Sigmoid colon (tissue), 4 donors: ENCODE data around the gene GRAPL.
"Not testable (repeated sequence)": the region's sequence is repeated elsewhere in the genome, so short reads cannot be mapped to it uniquely, and the experiment has no call there.

Experiments
- EP300 ChIP-seq, 4 donors: sonication (generic); formaldehyde crosslinking; IDR thresholded peaks; one replicate each; pipeline ENCODE4 v1.6.1; 2017; ENCODE audit warnings: antibody characterized with exemption in 4 of 4
- POLR2A ChIP-seq, 2 donors: fragments of 450-650 bp; IDR thresholded peaks; one replicate each; pipeline ENCODE4 v1.6.1; 2016; ENCODE audit warnings: antibody characterized with exemption in 2 of 2, mild to moderate bottlenecking in 2 of 2, moderate library complexity in 2 of 2
- POLR2AphosphoS5 ChIP-seq, 4 donors: sonication (generic); formaldehyde crosslinking; IDR thresholded peaks; one replicate each; pipeline ENCODE4 v1.6.1; 2017; ENCODE audit warnings: antibody characterized with exemption in 4 of 4
- TF ChIP-seq, protein P1 (sequence below), 4 experiments: fragments of 450-650 bp in 3 of 4; fragments of 200-600 bp in 1 of 4; IDR thresholded peaks; one replicate each; pipeline ENCODE4 v1.5.1; 2016 to 2019; ENCODE audit warnings: antibody characterized with exemption in 4 of 4, mild to moderate bottlenecking in 3 of 4, moderate library complexity in 2 of 4

- not testable (repeated sequence) for TF ChIP-seq POLR2AphosphoS5, POLR2A, EP300 (IDR thresholded peaks at IDR 0.05)
- TF ChIP-seq, protein P1, sequence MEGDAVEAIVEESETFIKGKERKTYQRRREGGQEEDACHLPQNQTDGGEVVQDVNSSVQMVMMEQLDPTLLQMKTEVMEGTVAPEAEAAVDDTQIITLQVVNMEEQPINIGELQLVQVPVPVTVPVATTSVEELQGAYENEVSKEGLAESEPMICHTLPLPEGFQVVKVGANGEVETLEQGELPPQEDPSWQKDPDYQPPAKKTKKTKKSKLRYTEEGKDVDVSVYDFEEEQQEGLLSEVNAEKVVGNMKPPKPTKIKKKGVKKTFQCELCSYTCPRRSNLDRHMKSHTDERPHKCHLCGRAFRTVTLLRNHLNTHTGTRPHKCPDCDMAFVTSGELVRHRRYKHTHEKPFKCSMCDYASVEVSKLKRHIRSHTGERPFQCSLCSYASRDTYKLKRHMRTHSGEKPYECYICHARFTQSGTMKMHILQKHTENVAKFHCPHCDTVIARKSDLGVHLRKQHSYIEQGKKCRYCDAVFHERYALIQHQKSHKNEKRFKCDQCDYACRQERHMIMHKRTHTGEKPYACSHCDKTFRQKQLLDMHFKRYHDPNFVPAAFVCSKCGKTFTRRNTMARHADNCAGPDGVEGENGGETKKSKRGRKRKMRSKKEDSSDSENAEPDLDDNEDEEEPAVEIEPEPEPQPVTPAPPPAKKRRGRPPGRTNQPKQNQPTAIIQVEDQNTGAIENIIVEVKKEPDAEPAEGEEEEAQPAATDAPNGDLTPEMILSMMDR (IDR thresholded peaks at IDR 0.05) = not testable (repeated sequence)
These were observed 4.4 kb downstream of the GRAPL start for GRCh38 chr17:19131772-19132171.
